CD14-positive monocyte (primary cell): Measurements from ENCODE around the gene DNAJB13. TPM values are rescaled to one million over a fixed set of nuclear protein-coding genes. Genes with fewer than 3 reads are reported as not detected.

Experiments used
- DNase-seq, 3 donors: peaks; one replicate each; pipeline ENCODE4 v3.0.0-alpha.2; 2011 to 2022
- H2AFZ ChIP-seq: 2 replicates; pipeline ENCODE4 v1.6.0; 2012; ENCODE audit warnings: mild to moderate bottlenecking, low read depth, low read length, inconsistent platforms; ENCODE audit not compliant: insufficient read depth, poor library complexity, severe bottlenecking
- H3K27ac ChIP-seq, 2 donors: 1 replicate in 1 of 2; 2 replicates in 1 of 2; pipeline ENCODE4 v1.5.1; 2012 to 2013; ENCODE audit warnings: low read length in 2 of 2, control low read depth in 1 of 2, inconsistent platforms in 1 of 2, low read depth in 1 of 2, mild to moderate bottlenecking in 1 of 2
- H3K27me3 ChIP-seq, 2 donors: one replicate each; pipeline versions ENCODE4 v1.6.0 to v1.6.1; 2011 to 2013; ENCODE audit warnings: low read length in 2 of 2; ENCODE audit not compliant: control insufficient read depth in 2 of 2, insufficient read depth in 2 of 2
- H3K36me3 ChIP-seq, 2 donors: replicated peaks in 1 of 2; 1 replicate in 1 of 2; 2 replicates in 1 of 2; pipeline versions ENCODE4 v1.5.1 to v1.6.1; 2012 to 2013; ENCODE audit warnings: low read length in 2 of 2, control low read depth in 1 of 2, inconsistent platforms in 1 of 2, mild to moderate bottlenecking in 1 of 2; ENCODE audit not compliant: insufficient read depth in 2 of 2, control insufficient read depth in 1 of 2
- H3K4me1 ChIP-seq, 2 donors: 1 replicate in 1 of 2; 2 replicates in 1 of 2; pipeline versions ENCODE4 v1.5.1 to v1.6.1; 2012 to 2013; ENCODE audit warnings: low read length in 2 of 2, control low read depth in 1 of 2, inconsistent platforms in 1 of 2, mild to moderate bottlenecking in 1 of 2, moderate library complexity in 1 of 2; ENCODE audit not compliant: insufficient read depth in 2 of 2, control insufficient read depth in 1 of 2
- H3K4me2 ChIP-seq: replicated peaks from 2 replicates; pipeline ENCODE3; 2012; ENCODE audit warnings: low read length, moderate library complexity, mild to moderate bottlenecking; ENCODE audit not compliant: poor library complexity, severe bottlenecking; ENCODE audit errors: extremely low read depth
- H3K4me3 ChIP-seq, 3 experiments: fragments of 200-600 bp in 1 of 3; sonication (generic) in 1 of 3; replicated peaks in 1 of 3; 1 replicate in 2 of 3; 2 replicates in 1 of 3; pipeline ENCODE4 v1.5.1; 2011 to 2013; ENCODE audit warnings: low read length in 3 of 3, mild to moderate bottlenecking in 3 of 3, control low read depth in 2 of 3, low read depth in 2 of 3, inconsistent platforms in 1 of 3, moderate library complexity in 1 of 3
- H3K79me2 ChIP-seq: 2 replicates; pipeline ENCODE4 v1.6.0; 2012; ENCODE audit warnings: mild to moderate bottlenecking, control low read depth, inconsistent platforms, low read length, moderate library complexity; ENCODE audit not compliant: insufficient read depth
- H3K9ac ChIP-seq: 2 replicates; pipeline ENCODE4 v1.6.0; 2017; ENCODE audit warnings: low read length, mild to moderate bottlenecking; ENCODE audit not compliant: insufficient read depth, poor library complexity, severe bottlenecking
- H3K9me3 ChIP-seq, 2 donors: replicated peaks in 1 of 2; 1 replicate in 1 of 2; 2 replicates in 1 of 2; pipeline versions ENCODE4 v1.5.1 to v1.6.1; 2012 to 2013; ENCODE audit warnings: low read length in 2 of 2, control low read depth in 1 of 2; ENCODE audit not compliant: control insufficient read depth in 1 of 2, insufficient read depth in 1 of 2
- H4K20me1 ChIP-seq: 2 replicates; pipeline ENCODE4 v1.6.0; 2012; ENCODE audit warnings: mild to moderate bottlenecking, low read length, control low read depth, moderate library complexity; ENCODE audit not compliant: insufficient read depth
- H3K27ac Mint-ChIP-seq, 7 donors: one replicate each; pipeline ENCODE4 v1.8.0; 2020; ENCODE audit warnings: mild to moderate bottlenecking in 7 of 7, mixed read lengths in 7 of 7, moderate library complexity in 6 of 7, inconsistent platforms in 2 of 7
- H3K27me3 Mint-ChIP-seq, 3 donors: one replicate each; pipeline ENCODE4 v1.8.0; 2021 to 2022; ENCODE audit warnings: low read depth in 3 of 3, mild to moderate bottlenecking in 3 of 3, mixed read lengths in 3 of 3, moderate library complexity in 3 of 3, inconsistent platforms in 1 of 3
- H3K36me3 Mint-ChIP-seq, 2 donors: one replicate each; pipeline ENCODE4 v1.8.0; 2020; ENCODE audit warnings: mixed read lengths in 2 of 2, inconsistent platforms in 1 of 2, mild to moderate bottlenecking in 1 of 2
- H3K4me1 Mint-ChIP-seq: one replicate; pipeline ENCODE4 v1.8.0; 2020; ENCODE audit warnings: mild to moderate bottlenecking, mixed read lengths
- H3K4me3 Mint-ChIP-seq, 2 donors: one replicate each; pipeline ENCODE4 v1.8.0; 2020; ENCODE audit warnings: mild to moderate bottlenecking in 2 of 2, mixed read lengths in 2 of 2, moderate library complexity in 1 of 2
- H3K9me3 Mint-ChIP-seq, 7 donors: one replicate each; pipeline ENCODE4 v1.8.0; 2020 to 2022; ENCODE audit warnings: mixed read lengths in 7 of 7, mild to moderate bottlenecking in 6 of 7, moderate library complexity in 6 of 7, inconsistent platforms in 2 of 7
- CTCF ChIP-seq: fragments of 200-600 bp; IDR thresholded peaks from one replicate; pipeline ENCODE4 v1.8.0; 2022; ENCODE audit warnings: antibody characterized with exemption, mild to moderate bottlenecking
- WGBS: methylation state at CpG from one replicate; pipeline ENCODE4 v1.1.5; 2013; ENCODE audit warnings: missing lambda C conversion rate; ENCODE audit not compliant: insufficient coverage; 5-methylcytosine and 5-hydroxymethylcytosine counted together
- intact Hi-C, 2 donors: fragments of 100-400 bp; cut with micrococcal nuclease; formaldehyde crosslinking; loops; one replicate each; pipeline versions ENCODE4 v1.15.0 to v1.15.1; 2023
- polyA plus RNA-seq, 3 donors: library from polyadenylated mRNA; depleted of rRNA in 1 of 3; unstranded in 2 of 3; stranded (reverse) in 1 of 3; fragments of 300-500 nt in 2 of 3; fragments of >200 nt in 1 of 3; fragmentation: Illumina TruSeq in 2 of 3; gene quantifications; 1 replicate in 2 of 3; 2 replicates in 1 of 3; pipeline ENCODE4 v1.2.3, GENCODE V29; 2012 to 2021

Gene DNAJB13
- polyA plus RNA-seq, 3 donors = not detected

DNA sequence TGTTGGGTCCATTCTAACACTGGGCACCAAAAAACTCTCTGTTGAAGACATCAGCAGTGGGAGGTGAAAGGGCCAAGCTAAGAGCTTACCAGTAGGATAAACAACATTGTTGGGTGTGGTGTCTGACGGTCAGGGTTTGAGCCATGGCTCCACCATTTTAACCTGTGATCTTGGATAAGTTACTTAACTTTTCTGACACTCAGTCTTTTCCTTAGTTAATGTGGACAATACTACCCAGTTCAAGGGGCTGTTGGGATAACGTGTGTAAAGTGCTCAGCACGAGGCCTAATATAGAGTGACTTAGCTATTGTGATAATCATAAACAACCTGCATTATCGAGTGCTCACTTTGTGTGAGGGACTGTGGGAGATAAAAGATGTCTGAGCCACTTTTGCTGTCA, 52.0 kb downstream of the DNAJB13 start:
- no peak overlapping the region for H2AFZ ChIP-seq
- intact Hi-C loops = no loop called here
- Mint-ChIP-seq H3K4me3 (no peak overlapping the region), H3K36me3 (peaks cover 16 to 26% of the 10 kb centered on the region in 2 donors), H3K9me3 (no peaks in the 10 kb centered on the region), H3K27me3 (no peaks in the 10 kb centered on the region), H3K4me1 (no peaks in the 10 kb centered on the region), H3K27ac (no peak overlapping the region)
- no peak overlapping the region for H3K4me3 ChIP-seq
- DNase-seq = no peak
- peaks cover 0 to 29% of the 10 kb centered on the region in 2 donors for H3K36me3 ChIP-seq
- TF ChIP-seq CTCF = no peak
- H3K4me2 ChIP-seq = no peak overlapping the region
- no peaks in the 10 kb centered on the region for H3K9me3 ChIP-seq
- H3K79me2 ChIP-seq = no peaks in the 10 kb centered on the region
- 100% methylated on average over 1 of the region's 4 CpGs for WGBS
- H3K9ac ChIP-seq = no peak overlapping the region
- H3K27me3 ChIP-seq = no peaks in the 10 kb centered on the region
- no peak overlapping the region for H3K27ac ChIP-seq
- H3K4me1 ChIP-seq = no peaks in the 10 kb centered on the region
- no peaks in the 10 kb centered on the region for H4K20me1 ChIP-seq

DNA sequence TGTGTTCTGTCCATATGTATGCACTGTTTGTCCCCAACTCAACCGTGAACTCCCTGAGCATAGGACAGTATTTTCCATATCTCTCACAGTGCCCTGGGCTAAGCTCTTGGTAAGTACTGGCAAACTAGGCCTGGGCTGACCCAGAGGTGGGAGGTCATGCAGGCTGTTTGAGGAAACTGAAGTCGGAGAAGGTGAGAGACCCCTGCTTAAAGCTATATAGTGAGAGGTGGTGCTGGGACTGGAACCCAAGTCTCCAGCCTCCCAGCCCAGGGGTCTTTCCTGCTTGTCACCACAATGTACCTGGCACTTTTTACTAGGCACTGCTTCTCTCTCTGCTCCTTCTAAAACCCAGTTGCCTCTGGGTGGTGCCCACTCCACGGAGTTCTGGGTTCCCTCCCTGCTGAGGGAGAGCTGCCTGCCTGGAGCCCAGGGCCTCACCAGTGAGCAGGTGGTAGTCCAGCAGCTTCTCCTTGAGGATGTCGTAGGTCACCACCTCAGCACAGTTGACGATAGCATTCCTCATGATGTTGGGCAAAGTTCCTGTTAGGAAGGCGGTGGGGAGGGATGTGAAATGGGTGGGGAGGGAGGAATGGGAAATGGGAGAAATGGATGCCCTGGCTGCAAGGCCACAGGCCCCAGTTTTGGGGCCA, 53.3 kb downstream of the DNAJB13 start:
- no peaks in the 10 kb centered on the region for H3K79me2 ChIP-seq
- H3K36me3 ChIP-seq = peaks cover 0 to 29% of the 10 kb centered on the region in 2 donors
- no peak for TF ChIP-seq CTCF
- Mint-ChIP-seq H3K4me1 (no peaks in the 10 kb centered on the region), H3K27ac (peak overlapping the region in 3 of 7 donors; percentile 33 to 65 (median 55)), H3K4me3 (no peak overlapping the region), H3K36me3 (peaks cover 16 to 26% of the 10 kb centered on the region in 2 donors), H3K27me3 (no peaks in the 10 kb centered on the region), H3K9me3 (no peaks in the 10 kb centered on the region)
- intact Hi-C loops = no loop called here
- H4K20me1 ChIP-seq = no peaks in the 10 kb centered on the region
- 45% methylated on average over 3 of the region's 6 CpGs for WGBS
- no peak overlapping the region for H3K4me2 ChIP-seq
- no peak for DNase-seq
- H3K9me3 ChIP-seq = no peaks in the 10 kb centered on the region
- H2AFZ ChIP-seq = no peak overlapping the region
- no peak overlapping the region for H3K9ac ChIP-seq
- no peaks in the 10 kb centered on the region for H3K27me3 ChIP-seq
- H3K4me3 ChIP-seq = no peak overlapping the region
- no peak overlapping the region for H3K27ac ChIP-seq
- no peaks in the 10 kb centered on the region for H3K4me1 ChIP-seq
